Measurements from ENCODE around the gene PSPC1. TPM values are rescaled to one million over a fixed set of nuclear protein-coding genes. Genes with fewer than 3 reads are reported as not detected.

PSPC1 gene
- total RNA-seq, 1 experiment from 2014 or later: 124 TPM

DNA sequence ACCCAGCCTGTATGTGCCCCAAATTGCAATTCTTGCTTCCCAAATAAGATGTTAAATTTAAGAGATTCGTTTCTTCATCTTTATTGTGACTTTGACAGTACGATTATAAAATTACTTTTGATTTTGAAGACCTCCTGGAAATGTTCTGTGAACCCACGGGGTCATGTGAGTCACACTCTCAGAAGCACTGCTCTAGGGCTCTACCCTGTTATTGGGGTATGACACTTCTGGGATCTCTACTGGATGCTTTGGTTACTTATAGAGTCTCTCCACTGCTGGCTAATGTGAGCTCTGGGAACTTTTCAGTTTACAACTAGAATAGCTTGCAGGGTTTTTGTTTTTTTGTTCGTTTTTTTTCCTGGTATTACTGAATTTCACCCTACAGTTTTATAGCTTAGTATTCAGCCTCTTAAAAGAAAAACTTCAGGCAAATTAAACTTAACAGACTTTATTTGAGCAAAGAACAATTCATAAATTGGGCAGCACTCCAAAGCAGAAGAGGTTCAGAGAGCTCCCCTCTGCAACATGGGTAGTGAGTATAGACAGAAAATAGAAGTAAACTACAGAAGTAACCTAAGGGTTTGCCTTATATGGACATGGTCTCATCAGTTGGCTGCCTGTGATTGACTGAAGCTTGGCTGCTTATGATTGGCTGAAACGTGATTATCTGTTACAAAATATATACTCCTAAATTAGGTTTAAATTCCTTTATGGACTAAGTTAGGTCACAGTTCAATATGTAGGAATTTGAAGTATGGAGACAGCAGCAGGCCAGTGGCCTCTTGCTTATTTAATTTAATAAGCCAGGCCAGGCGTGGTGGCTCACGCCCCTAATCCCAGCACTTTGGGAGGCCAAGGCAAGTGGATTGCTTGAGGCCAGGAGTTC is 28.5 kb upstream of the PSPC1 start:
- ChIA-PET POLR2A (interaction anchor here (0.5 to 0.7 kb wide), 2 partner anchors 9 to 17 kb away, joined by 3 read pairs; no protein-coding TSS in a partner anchor), CTCF (no interaction called here)
- peak; percentile 52 to 79 for DNase-seq
- no peaks in the 10 kb centered on the region for H3K9me3 Mint-ChIP-seq (ENCODE audit: unreplicated experiment)
- H3K36me3 ChIP-seq (ENCODE audit: control insufficient read depth, insufficient read depth, low read length): no peaks in the 10 kb centered on the region
- BruUV-seq (replicated peaks): no TSS peak
- no peaks in the 10 kb centered on the region for H3K4me1 Mint-ChIP-seq (ENCODE audit: low read depth, unreplicated experiment)
- intact Hi-C loops (cut with micrococcal nuclease; ENCODE audit: unreplicated experiment): loop anchor here (2.0 kb wide), 1 partner anchor 16 kb away; no protein-coding TSS in a partner anchor
- no peaks in the 10 kb centered on the region for H3K4me1 ChIP-seq
- H3K27me3 Mint-ChIP-seq (ENCODE audit: insufficient read depth, unreplicated experiment): no peaks in the 10 kb centered on the region
- no peak overlapping the region for H3K27ac Mint-ChIP-seq (ENCODE audit: unreplicated experiment)
- TF ChIP-seq CTCF (IDR thresholded peaks at IDR 0.05; ENCODE audit: insufficient read depth in 1 of 2, low read depth in 1 of 2, low read length in 1 of 2, severe bottlenecking in 1 of 2, unreplicated experiment in 1 of 2): no peak
- H3K36me3 Mint-ChIP-seq (ENCODE audit: insufficient read depth, unreplicated experiment): peaks cover 5% of the 10 kb centered on the region
- H3K9me3 ChIP-seq: no peaks in the 10 kb centered on the region
- no peak overlapping the region for H3K4me3 ChIP-seq (ENCODE audit: low read depth, low read length)
- no peaks in the 10 kb centered on the region for H3K27me3 ChIP-seq (replicated peaks; ENCODE audit: control insufficient read depth, insufficient read depth, low read length)
- no peak overlapping the region for H3K4me3 Mint-ChIP-seq (ENCODE audit: unreplicated experiment)

DNA sequence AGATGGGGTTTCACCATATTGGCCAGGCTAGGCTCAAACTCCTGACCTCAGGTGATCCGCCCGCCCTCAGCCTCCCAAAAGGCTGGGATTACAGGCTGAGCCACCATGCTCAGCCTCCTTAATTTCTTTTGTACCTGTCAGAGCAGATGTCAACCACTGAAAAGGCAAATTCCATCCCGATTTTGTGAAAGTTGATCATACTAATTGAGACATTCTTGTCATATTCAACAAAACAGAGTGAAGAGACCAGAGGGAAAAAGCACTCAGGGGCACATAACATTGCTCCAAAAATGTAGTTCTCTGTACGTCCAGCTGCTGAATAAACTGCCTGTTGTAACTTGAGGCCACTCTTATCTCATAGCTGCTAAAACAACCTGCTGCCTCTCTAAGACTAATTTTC is 27.4 kb upstream of the PSPC1 start:
- BruUV-seq (replicated peaks): no TSS peak
- Mint-ChIP-seq H3K4me1 (ENCODE audit: low read depth, unreplicated experiment) (peaks cover 6% of the 10 kb centered on the region), H3K27ac (ENCODE audit: unreplicated experiment) (no peak overlapping the region), H3K4me3 (ENCODE audit: unreplicated experiment) (no peak overlapping the region), H3K36me3 (ENCODE audit: insufficient read depth, unreplicated experiment) (peaks cover 5% of the 10 kb centered on the region), H3K9me3 (ENCODE audit: unreplicated experiment) (no peaks in the 10 kb centered on the region), H3K27me3 (ENCODE audit: insufficient read depth, unreplicated experiment) (no peaks in the 10 kb centered on the region)
- ChIA-PET POLR2A (no interaction called here), CTCF (no interaction called here)
- no peaks in the 10 kb centered on the region for H3K36me3 ChIP-seq (ENCODE audit: control insufficient read depth, insufficient read depth, low read length)
- no peaks in the 10 kb centered on the region for H3K27me3 ChIP-seq (replicated peaks; ENCODE audit: control insufficient read depth, insufficient read depth, low read length)
- intact Hi-C loops (cut with micrococcal nuclease; ENCODE audit: unreplicated experiment): loop anchor here (2.0 kb wide), 1 partner anchor 15 kb away; no protein-coding TSS in a partner anchor
- no peak for TF ChIP-seq CTCF (IDR thresholded peaks at IDR 0.05; ENCODE audit: insufficient read depth in 1 of 2, low read depth in 1 of 2, low read length in 1 of 2, severe bottlenecking in 1 of 2, unreplicated experiment in 1 of 2)
- no peak for DNase-seq
- H3K4me3 ChIP-seq (ENCODE audit: low read depth, low read length): no peak overlapping the region
- H3K9me3 ChIP-seq: no peaks in the 10 kb centered on the region
- H3K4me1 ChIP-seq: no peaks in the 10 kb centered on the region

- no peaks in the 10 kb centered on the region for H3K36me3 ChIP-seq (ENCODE audit: control insufficient read depth, insufficient read depth, low read length)
- no peaks in the 10 kb centered on the region for H3K4me1 ChIP-seq
- DNase-seq: no peak
- no peak for TF ChIP-seq CTCF (IDR thresholded peaks at IDR 0.05; ENCODE audit: insufficient read depth in 1 of 2, low read depth in 1 of 2, low read length in 1 of 2, severe bottlenecking in 1 of 2, unreplicated experiment in 1 of 2)
- CTCF ChIA-PET: no interaction called here
- no peaks in the 10 kb centered on the region for H3K36me3 Mint-ChIP-seq (ENCODE audit: insufficient read depth, unreplicated experiment)
- POLR2A ChIA-PET: no interaction called here
- no peaks in the 10 kb centered on the region for H3K27me3 ChIP-seq (replicated peaks; ENCODE audit: control insufficient read depth, insufficient read depth, low read length)
- intact Hi-C loops (cut with micrococcal nuclease; ENCODE audit: unreplicated experiment): no loop called here
- H3K27ac Mint-ChIP-seq (ENCODE audit: unreplicated experiment): no peak overlapping the region
- H3K4me1 Mint-ChIP-seq (ENCODE audit: low read depth, unreplicated experiment): peaks cover 6% of the 10 kb centered on the region
- no peak overlapping the region for H3K4me3 ChIP-seq (ENCODE audit: low read depth, low read length)
- H3K9me3 ChIP-seq: no peaks in the 10 kb centered on the region
- no TSS peak for BruUV-seq (replicated peaks)
- no peak overlapping the region for H3K4me3 Mint-ChIP-seq (ENCODE audit: unreplicated experiment)
- no peaks in the 10 kb centered on the region for H3K27me3 Mint-ChIP-seq (ENCODE audit: insufficient read depth, unreplicated experiment)
- H3K9me3 Mint-ChIP-seq (ENCODE audit: unreplicated experiment): no peaks in the 10 kb centered on the region
These were observed 23.0 kb upstream of the PSPC1 start for GRCh38 chr13:19805765-19806164.
